Measurements from ENCODE around the gene PRKAG2.
A peak's percentile ranks its signal among the peaks of the same experiment; 100 is the strongest.
"Not testable (repeated sequence)": the region's sequence is repeated elsewhere in the genome, so short reads cannot be mapped to it uniquely, and the experiment has no call there.

PRKAG2 gene

GRCh38 chr7:151759591-151760042, 117.3 kb downstream of the PRKAG2 start:
- peak; percentile 57 for DNase-seq

DNA sequence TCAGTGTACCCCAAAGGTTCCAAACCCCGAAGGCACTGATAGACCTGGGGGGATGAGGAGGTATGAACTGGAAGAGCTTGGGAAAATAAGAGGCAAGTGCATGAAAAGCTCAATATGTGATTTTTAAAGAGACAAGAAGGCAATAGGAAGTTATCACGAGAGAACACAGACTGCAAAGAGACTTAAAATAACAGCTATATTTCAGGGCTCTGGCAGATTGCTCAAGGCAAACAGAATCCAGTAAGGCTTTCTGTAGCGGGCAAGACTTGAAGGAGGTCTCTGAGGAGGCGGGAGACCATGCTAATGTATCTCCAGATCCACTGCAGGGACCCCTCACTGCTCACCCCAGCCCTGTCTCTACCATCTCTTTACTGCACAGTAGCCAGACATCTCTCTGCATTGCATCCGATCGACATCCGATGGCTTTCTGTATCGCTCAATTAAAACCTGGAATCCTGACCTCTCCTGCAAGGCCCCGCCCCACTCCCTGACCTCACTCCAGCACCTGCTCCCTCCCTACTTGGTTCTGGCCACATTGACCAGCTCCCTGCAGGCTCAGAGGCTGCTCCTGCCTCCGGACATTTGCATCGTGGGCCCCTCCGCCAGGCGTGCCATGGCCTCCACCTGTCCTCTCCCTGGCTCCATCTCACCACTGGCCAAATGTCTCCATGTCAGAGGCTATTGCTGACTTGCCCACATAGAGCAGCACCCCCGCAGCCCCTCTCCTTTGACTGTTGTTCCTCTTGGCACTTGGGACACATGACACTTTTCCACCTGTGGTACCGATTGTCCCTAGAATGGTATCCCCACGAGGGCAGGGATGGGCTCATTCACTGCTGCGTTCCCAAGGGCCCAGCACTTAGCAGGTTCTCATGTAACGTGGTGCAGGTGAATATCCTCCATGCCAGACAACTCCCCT, 118.0 kb downstream of the PRKAG2 start:
- DNase-seq, result no peak

DNA sequence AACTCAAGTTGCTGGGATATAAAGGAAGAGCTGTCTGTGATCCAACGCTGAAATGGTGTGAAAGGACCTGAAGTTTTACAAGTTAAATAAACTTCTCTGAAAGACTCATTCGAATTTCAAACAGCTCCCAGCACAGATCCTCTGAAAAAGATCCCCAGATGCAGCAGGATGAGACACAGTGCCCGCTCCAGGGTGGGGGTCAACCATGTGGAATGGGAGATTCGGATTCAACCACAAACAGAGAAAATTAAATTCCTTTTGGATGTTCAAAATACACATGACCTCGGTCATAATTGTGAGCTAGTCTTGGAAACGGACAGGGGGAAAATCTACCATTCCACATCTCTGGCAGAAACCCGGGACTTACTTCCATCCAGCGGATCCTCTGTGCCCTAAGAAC, 119.6 kb downstream of the PRKAG2 start:
- DNase-seq, result no peak

GRCh38 chr7:151756866-151757265, 120.0 kb downstream of the PRKAG2 start:
- no peak for DNase-seq

GRCh38 chr7:151756076-151756731, 120.7 kb downstream of the PRKAG2 start:
- peak; percentile 60 for DNase-seq

- no peak for DNase-seq
Observed at GRCh38 chr7:151755131-151755801, 121.6 kb downstream of the PRKAG2 start.

DNA sequence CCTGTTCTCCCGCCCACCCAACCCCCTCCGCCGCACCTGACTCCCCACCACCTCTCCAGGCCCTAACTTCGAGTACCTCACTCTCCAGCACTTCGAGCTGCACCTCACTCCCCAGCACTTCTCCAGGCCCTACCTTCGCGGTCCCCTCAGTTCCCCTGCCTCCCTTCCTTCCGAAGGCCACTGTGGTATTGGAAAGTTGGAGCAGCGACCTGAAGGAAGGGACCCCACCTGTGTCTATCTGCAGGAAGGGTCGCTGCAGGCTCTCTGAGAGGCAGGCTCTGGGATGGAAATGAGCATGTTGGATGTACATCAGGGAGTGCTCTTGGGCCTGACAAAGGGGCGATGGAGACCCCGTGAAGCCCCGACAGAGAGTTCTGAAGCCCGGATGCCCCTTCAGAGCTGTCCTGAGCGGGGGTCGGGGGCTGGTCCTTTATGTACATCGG, 122.2 kb downstream of the PRKAG2 start:
- DNase-seq, result no peak

- no peak for DNase-seq
Observed at GRCh38 chr7:151754142-151754590, 122.7 kb downstream of the PRKAG2 start.

DNA sequence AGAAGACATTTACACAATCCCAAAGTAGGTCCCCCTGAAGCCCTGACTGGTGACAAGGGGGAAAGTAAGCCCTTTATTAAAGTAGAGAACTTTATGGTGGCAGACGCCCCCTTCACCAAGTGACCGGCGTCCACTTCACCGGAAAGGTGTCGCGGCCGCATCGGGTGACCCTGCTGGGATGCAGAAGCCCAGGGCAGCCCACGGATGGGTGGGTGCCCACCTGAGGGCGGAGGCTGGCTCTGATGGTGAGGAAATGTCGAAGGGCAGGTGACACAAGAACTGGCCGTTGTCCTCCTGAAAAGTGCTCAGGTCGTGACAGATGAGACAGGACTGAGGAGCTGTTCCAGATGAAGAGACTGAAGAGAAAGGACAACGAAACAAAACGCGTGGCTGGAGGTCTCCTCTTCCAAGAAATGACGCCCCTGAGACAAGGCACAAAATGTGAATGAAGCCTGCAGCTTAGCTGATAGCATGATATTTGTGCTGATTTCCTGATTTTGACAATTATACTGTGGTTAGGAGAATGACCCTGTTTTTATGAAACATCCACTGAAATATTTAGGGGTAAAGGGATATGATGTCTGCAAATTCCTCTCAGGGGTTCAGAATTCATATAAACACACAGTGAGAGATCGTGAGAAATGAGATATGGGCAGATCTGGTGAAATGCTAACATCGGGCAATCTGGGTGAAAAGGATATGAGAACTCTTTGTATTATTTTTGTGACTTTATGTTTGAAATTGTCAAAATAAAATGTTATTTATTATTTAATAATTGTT, 123.9 kb downstream of the PRKAG2 start:
- DNase-seq, result no peak

DNA sequence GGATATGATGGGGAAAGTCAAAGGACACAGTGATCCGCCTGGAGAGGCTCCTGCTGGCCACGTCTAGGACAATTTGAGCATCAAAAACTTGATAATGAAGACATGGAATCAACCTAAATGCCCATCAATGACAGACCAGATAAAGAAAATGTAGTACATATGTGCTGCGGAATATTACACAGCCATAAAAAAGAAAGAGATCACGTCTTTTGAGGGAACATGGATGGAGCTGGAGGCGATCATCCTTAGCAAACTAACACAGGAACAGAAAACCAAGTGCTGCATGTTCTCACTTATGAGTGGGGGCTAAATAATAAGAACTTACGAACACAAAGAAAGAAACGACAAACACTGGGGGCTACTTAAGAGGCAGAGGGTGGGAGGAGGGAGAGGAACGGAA, 124.9 kb downstream of the PRKAG2 start:
- DNase-seq, result no peak

GRCh38 chr7:151748733-151749132, 128.2 kb downstream of the PRKAG2 start:
- no peak for DNase-seq

DNA sequence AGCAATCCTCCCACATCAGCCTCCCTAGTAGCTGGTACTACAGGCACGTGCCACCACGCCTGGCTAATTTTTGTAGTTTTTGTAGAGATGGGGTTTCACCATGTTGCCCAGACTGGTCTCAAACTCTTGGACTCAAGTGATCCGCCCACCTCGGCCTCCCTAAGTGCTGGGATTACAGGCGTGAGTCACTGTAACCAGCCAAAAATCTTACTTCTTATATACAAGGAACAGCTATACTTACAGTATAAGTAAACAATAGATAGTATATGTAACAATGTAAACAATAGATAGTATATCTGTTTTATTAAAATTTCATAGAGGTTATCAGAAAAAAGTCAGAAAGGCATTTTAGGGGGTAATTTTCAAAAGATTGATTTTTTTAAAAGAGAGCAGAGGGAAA, 128.9 kb downstream of the PRKAG2 start:
- not testable (repeated sequence) for DNase-seq

GRCh38 chr7:151745706-151746105, 131.2 kb downstream of the PRKAG2 start:
- no peak for DNase-seq

DNA sequence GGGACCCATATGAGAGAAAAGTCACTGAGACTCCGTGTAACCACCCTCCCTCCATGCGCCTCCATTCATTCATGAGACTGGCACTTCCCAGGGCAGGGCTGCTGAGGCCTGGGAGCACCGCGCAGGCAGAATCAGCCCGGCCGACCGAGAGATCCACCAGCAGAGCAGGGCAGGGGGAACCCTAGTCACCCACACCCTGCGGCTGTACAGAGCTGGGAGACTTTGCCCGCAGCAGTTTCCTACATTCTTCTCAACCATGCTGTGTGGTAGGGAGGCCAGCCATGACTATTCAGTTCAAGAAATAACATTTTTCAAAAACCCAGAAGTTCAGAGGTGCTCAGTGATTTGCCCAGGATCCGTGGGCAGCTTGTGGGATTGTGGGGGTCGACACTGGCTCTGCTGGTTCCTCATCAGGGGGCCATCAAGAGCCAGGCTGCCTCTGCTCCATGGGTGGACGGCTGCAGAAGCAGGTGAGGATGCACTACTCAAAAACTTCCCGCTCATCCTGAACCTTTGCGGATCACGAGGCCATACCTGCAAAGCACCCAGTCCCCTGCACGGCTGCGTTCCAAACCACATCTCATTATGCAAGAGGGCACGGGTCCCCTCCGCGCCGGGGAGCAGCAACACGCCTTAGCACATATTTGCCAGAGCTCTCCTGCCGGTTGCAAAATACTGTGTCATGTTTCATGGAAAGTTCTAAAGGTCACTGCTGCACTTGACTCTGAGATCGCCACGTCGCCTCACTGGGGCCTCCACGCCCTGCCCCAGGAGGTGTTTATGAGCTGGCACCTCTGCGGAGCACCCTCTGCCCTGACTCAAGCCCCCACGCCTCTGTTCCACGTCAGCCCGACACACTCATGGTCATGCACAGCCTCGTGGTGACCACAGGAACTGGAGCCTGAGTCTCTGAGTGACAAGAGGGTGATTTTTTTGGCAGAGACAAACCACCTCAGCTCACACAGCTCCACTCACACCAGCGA, 132.0 kb downstream of the PRKAG2 start:
- DNase-seq, result no peak

GRCh38 chr7:151744051-151744580, 132.8 kb downstream of the PRKAG2 start:
- DNase-seq, result no peak

DNA sequence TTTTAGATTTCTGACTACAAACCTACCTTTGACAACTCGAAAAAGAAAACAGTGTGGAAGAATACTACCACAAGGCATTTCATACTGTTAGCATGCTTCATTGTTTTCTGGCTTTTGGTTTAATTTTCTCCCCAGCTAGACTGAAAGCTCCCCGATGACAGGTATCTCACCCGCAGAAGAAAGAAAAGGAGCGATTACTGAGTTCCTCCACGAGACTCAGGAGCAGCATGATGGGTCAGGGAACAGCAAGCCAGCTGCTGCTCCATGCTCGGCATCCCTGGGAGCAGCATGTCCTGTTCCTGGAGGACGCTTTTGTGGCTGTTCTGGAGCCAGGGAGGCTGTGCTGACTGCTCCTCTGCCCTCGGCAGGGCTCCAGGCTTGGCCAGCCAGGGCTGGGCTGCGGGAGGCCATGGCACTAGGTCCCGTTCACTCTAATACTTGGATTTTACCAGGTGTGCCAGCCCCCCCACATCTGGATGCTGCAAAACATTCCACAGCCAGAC, 133.4 kb downstream of the PRKAG2 start:
- no peak for DNase-seq

DNA sequence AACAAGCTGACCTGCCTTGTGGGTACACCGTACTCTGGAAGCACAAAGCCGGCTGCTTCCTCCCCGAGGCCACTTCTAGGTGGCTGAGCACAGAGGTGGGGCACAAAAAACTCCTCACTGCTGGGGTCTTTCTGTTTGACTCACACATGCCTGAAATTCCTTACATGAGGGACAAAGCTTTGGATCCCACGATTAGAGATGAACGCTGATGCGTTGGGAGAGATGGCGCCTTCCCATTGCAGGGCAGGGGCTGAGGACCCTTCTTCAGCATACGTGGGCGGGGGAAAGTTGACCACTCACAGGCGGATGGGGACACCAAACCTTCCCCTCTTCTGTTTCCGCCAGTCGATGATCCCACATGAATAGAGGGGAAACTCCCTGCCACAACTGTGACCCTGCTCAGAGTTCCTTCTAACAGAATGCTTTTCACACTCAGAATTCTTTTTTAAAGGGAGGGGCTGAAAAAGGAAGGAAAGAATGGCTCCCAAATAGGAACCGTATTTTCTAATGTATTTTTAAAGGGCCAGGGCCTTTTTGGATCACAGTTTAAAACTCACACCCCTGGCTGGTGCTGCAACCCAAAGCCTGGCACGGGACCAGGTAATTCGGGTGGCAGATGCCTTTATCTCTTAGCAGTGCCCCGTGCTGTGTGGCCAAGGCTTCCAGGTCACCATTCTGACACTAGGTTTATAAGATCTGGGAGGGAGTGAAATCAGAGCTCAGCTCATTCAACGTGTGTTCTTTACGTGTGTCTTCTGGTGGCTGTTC, 134.0 kb downstream of the PRKAG2 start:
- DNase-seq, result no peak

DNA sequence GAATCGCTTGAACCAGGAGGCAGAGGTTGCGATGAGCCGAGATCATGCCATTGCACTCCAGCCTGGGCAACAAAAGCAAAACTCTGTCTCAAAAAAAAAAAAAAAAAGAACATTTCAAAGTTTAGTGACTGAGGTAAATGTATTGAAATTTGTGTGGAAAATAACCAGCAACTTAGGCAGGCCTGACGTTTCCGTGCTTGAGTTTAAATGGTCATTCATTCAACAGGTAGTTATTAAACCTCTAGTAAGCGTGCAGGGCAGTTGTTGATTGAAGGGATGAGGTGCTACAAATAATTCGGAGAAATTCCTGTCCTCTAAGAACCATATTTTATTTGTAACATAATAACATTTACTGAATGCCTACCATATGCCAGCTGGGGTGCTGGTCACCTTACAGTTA, 135.3 kb downstream of the PRKAG2 start:
- DNase-seq, result no peak

- DNase-seq, result no peak
Observed at GRCh38 chr7:151740081-151740851, 136.6 kb downstream of the PRKAG2 start.
